HEK293 (cell line): Measurements from ENCODE around the gene TIRAP.

Source experiments
- CTCF ChIA-PET: fragments of 350-600 bp; formaldehyde crosslinking; extraction: SDS; loops from one replicate; lab custom pipeline; 2021; ENCODE audit warnings: antibody characterized with exemption; lab: Yijun Ruan, JAX
- POLR2A ChIA-PET: fragments of 300-600 bp; formaldehyde crosslinking; extraction: SDS; loops from one replicate; lab custom pipeline; 2020; ENCODE audit warnings: antibody characterized with exemption, inconsistent platforms; lab: Yijun Ruan, JAX
- H3K27ac ChIP-seq: fragments of 200-500 bp; sonication (Bioruptor generic); 2 replicates; pipeline ENCODE4 v1.5.1; 2014; ENCODE audit warnings: low read depth, low read length, control low read depth, inconsistent platforms; ENCODE audit errors: extremely low read depth
- H3K36me3 ChIP-seq, 2 experiments: fragments of 200-500 bp in 1 of 2; sonication (Bioruptor generic) in 1 of 2; 1 replicate in 1 of 2; 2 replicates in 1 of 2; pipeline ENCODE4 v1.5.1; 2014 to 2017; ENCODE audit warnings: inconsistent platforms in 2 of 2, low read length in 2 of 2; ENCODE audit not compliant: control insufficient read depth in 2 of 2, insufficient read depth in 1 of 2
- H3K4me1 ChIP-seq: fragments of 200-500 bp; sonication (Bioruptor generic); 2 replicates; pipeline ENCODE4 v1.5.1; 2014; ENCODE audit warnings: mild to moderate bottlenecking, low read length, inconsistent platforms; ENCODE audit not compliant: control insufficient read depth, insufficient read depth
- H3K4me3 ChIP-seq: 2 replicates; pipeline ENCODE4 v1.5.1; 2011; ENCODE audit warnings: low read depth, mild to moderate bottlenecking, control low read depth, low read length, moderate library complexity
- H3K9me3 ChIP-seq: fragments of 200-500 bp; sonication (Bioruptor generic); 2 replicates; pipeline ENCODE4 v1.5.1; 2014; ENCODE audit warnings: low read depth, low read length, inconsistent platforms; ENCODE audit not compliant: control insufficient read depth, insufficient read depth
- HOXD13 ChIP-seq: sonication (generic); formaldehyde crosslinking; IDR thresholded peaks from 2 replicates; pipeline ENCODE4 v1.8.0; 2022; ENCODE audit warnings: missing genetic modification reagents, borderline replicate concordance
- ZBTB17 ChIP-seq: fragments of 450-650 bp; formaldehyde crosslinking; IDR thresholded peaks from 2 replicates; pipeline ENCODE4 v1.5.1; 2016; ENCODE audit warnings: missing biosample characterization, missing genetic modification characterization
- ZNF221 ChIP-seq: fragments of 450-650 bp; formaldehyde crosslinking; IDR thresholded peaks from 2 replicates; pipeline ENCODE4 v1.5.1; 2017; ENCODE audit warnings: missing biosample characterization, missing genetic modification characterization, borderline replicate concordance
- ZNF311 ChIP-seq: fragments of 450-650 bp; formaldehyde crosslinking; IDR thresholded peaks from 2 replicates; pipeline ENCODE4 v1.5.1; 2017; ENCODE audit warnings: missing biosample characterization, missing genetic modification characterization, borderline replicate concordance
- ZNF555 ChIP-seq: fragments of 450-650 bp; formaldehyde crosslinking; conservative IDR thresholded peaks from 2 replicates; pipeline ENCODE4 v1.5.1; 2017; ENCODE audit warnings: missing biosample characterization, mild to moderate bottlenecking, missing genetic modification characterization, inconsistent platforms
- ZNF626 ChIP-seq: fragments of 450-650 bp; sonication (Bioruptor Pico); formaldehyde crosslinking; IDR thresholded peaks from 2 replicates; pipeline ENCODE4 v1.5.1; 2018; ENCODE audit warnings: missing biosample characterization, missing genetic modification characterization, inconsistent platforms
- ZNF658 ChIP-seq: fragments of 450-650 bp; formaldehyde crosslinking; IDR thresholded peaks from 2 replicates; pipeline ENCODE4; 2016; ENCODE audit warnings: missing biosample characterization, missing genetic modification characterization
- ZNF670 ChIP-seq: fragments of 450-650 bp; formaldehyde crosslinking; IDR thresholded peaks from 2 replicates; pipeline ENCODE4 v1.5.1; 2016; ENCODE audit warnings: missing biosample characterization, missing genetic modification characterization, low read depth
- ZSCAN16 ChIP-seq: fragments of 450-650 bp; formaldehyde crosslinking; IDR thresholded peaks from 2 replicates; pipeline ENCODE4 v1.5.1; 2016; ENCODE audit warnings: missing biosample characterization, missing genetic modification characterization
- TF ChIP-seq, protein P1 (sequence below): fragments of 450-650 bp; formaldehyde crosslinking; IDR thresholded peaks from 2 replicates; pipeline ENCODE4 v1.5.1; 2016; ENCODE audit warnings: missing biosample characterization, missing genetic modification characterization, borderline replicate concordance
- TF ChIP-seq, protein P2 (sequence below): fragments of 450-650 bp; formaldehyde crosslinking; IDR thresholded peaks from 2 replicates; pipeline ENCODE4 v1.5.1; 2016; ENCODE audit warnings: missing biosample characterization, missing genetic modification characterization, low read depth
- TF ChIP-seq, protein P3 (sequence below): fragments of 450-650 bp; formaldehyde crosslinking; IDR thresholded peaks from 2 replicates; pipeline ENCODE4 v1.5.1; 2016; ENCODE audit warnings: missing biosample characterization, missing genetic modification characterization
- TF ChIP-seq, protein P4 (sequence below): fragments of 450-650 bp; formaldehyde crosslinking; IDR thresholded peaks from 2 replicates; pipeline ENCODE4 v1.5.1; 2016; ENCODE audit warnings: missing biosample characterization, missing genetic modification characterization

TIRAP gene

DNA sequence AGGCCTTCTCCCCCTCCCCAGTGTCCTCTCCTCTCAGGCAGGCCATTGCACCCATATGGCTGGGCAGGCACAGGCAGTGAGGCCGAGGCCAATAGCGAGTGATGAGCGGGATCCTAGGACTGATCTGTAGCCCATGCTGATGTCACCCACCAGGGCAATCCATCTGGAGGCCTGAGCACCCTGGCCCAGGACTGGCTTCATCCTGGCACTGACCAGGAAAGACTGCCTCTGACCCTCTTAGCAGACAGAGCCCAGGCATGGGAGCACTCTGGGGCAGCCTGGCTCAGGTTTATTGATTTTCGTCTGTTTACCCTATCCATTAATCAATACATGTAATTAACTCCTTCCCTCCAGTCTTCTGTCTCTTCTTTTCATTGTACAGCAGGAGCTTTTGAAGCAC, 5.1 kb upstream of the TIRAP start:
- Histone ChIP-seq H3K9me3 (no peaks in the 10 kb centered on the region), H3K4me1 (no peaks in the 10 kb centered on the region), H3K36me3 (peaks cover 4 to 59% of the 10 kb centered on the region in 2 experiments; a peak in 2 of 3 replicates), H3K27ac (no peak overlapping the region), H3K4me3 (no peak overlapping the region)
- ChIA-PET POLR2A (interaction anchor here (1.6 kb wide), 1 partner anchor 9 kb away, joined by 4 read pairs; the partner anchor contains the start of genes FOXRED1 and SRPRA), CTCF (no interaction called here)
- TF ChIP-seq ZSCAN16 (tag by site-specific recombination) (no peak), ZNF311 (no peak)

DNA sequence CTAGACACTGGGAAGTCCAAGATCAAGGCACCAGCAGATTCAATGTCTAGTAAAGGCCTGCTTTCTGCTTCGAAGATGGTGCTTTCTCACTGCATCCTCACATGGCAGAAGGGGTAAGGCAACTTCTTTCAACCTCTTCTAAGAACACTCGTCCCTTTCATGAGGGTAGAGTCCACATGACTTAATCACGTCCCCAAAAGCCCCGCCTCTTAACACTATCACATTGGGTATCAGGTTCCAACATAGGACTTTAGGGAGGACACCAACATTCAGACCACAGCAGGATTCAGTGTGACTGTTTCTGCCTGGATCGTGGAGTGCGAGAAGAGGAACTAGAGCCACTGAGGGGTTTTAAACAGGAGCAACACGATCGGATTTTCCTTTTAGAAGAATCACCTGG, 3.7 kb upstream of the TIRAP start:
- no peak overlapping the region for H3K27ac ChIP-seq
- no peak overlapping the region for H3K4me3 ChIP-seq
- 0 out of 2 replicates have a peak, but pooled peaks have one; percentile 31 for TF ChIP-seq ZBTB17
- TF ChIP-seq, protein P1, sequence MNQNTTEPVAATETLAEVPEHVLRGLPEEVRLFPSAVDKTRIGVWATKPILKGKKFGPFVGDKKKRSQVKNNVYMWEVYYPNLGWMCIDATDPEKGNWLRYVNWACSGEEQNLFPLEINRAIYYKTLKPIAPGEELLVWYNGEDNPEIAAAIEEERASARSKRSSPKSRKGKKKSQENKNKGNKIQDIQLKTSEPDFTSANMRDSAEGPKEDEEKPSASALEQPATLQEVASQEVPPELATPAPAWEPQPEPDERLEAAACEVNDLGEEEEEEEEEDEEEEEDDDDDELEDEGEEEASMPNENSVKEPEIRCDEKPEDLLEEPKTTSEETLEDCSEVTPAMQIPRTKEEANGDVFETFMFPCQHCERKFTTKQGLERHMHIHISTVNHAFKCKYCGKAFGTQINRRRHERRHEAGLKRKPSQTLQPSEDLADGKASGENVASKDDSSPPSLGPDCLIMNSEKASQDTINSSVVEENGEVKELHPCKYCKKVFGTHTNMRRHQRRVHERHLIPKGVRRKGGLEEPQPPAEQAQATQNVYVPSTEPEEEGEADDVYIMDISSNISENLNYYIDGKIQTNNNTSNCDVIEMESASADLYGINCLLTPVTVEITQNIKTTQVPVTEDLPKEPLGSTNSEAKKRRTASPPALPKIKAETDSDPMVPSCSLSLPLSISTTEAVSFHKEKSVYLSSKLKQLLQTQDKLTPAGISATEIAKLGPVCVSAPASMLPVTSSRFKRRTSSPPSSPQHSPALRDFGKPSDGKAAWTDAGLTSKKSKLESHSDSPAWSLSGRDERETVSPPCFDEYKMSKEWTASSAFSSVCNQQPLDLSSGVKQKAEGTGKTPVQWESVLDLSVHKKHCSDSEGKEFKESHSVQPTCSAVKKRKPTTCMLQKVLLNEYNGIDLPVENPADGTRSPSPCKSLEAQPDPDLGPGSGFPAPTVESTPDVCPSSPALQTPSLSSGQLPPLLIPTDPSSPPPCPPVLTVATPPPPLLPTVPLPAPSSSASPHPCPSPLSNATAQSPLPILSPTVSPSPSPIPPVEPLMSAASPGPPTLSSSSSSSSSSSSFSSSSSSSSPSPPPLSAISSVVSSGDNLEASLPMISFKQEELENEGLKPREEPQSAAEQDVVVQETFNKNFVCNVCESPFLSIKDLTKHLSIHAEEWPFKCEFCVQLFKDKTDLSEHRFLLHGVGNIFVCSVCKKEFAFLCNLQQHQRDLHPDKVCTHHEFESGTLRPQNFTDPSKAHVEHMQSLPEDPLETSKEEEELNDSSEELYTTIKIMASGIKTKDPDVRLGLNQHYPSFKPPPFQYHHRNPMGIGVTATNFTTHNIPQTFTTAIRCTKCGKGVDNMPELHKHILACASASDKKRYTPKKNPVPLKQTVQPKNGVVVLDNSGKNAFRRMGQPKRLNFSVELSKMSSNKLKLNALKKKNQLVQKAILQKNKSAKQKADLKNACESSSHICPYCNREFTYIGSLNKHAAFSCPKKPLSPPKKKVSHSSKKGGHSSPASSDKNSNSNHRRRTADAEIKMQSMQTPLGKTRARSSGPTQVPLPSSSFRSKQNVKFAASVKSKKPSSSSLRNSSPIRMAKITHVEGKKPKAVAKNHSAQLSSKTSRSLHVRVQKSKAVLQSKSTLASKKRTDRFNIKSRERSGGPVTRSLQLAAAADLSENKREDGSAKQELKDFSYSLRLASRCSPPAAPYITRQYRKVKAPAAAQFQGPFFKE (tag by site-specific recombination): no peak
- H3K4me1 ChIP-seq: no peaks in the 10 kb centered on the region; the same call in 1 of the 2 replicates
- CTCF ChIA-PET: no interaction called here
- POLR2A ChIA-PET: interaction anchor here (1.6 to 3.6 kb wide), 2 partner anchors 9 to 10 kb away, joined by 4 to 24 read pairs; partner anchors contain the start of genes FOXRED1 and SRPRA
- no peaks in the 10 kb centered on the region for H3K9me3 ChIP-seq
- H3K36me3 ChIP-seq: peaks cover 0 to 45% of the 10 kb centered on the region in 2 experiments; a peak in 2 of 3 replicates

DNA sequence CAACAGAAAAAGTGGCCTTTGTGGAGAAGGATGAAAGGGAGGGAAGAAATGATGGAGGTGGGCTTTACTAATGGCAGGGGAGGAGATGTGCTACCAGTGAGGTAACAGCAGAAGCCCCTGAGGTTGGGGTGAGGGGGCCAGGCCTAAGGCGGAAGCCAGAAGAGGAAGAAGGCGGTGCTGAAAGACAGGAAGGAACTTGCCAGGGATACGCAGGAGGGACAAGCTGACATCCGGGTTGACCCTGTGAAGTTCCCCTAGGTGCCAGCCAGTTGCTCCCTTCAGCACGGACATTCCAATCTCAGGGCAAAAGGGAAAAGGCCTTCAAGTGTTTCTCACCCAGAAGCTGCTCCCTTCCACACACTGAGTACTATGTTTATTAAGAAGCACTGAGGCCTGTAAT, 2.3 kb upstream of the TIRAP start:
- TF ChIP-seq ZNF221 (tag by site-specific recombination): no peak
- POLR2A ChIA-PET: interaction anchor here (3.6 kb wide), 1 partner anchor 10 kb away, joined by 24 read pairs; the partner anchor contains the start of genes FOXRED1 and SRPRA

DNA sequence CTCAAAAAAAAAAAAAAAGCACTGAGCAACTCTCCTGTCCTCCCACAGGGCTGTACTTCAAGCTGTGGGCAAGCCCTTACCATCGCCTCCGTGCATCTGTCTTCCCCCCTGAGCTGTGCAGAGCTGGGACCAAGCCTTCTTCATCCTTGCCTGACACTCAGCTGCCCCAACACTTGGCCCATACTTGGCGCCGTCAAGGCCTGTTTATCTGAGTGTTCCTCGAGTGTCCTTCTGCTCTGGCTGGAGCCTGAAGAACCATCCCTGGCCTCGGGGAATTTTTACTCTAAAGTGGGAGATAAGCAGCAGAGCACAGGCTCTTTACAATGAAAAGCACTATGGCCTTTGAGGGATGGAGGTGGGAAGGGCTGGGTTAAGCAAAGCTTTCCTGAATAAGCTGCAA, 1.6 kb upstream of the TIRAP start:
- H3K4me1 ChIP-seq: no peaks in the 10 kb centered on the region; the same call in 1 of the 2 replicates
- CTCF ChIA-PET: no interaction called here
- H3K36me3 ChIP-seq: peaks cover 0 to 25% of the 10 kb centered on the region in 2 experiments; a peak in 2 of 3 replicates
- H3K27ac ChIP-seq: no peak overlapping the region
- H3K4me3 ChIP-seq: no peak overlapping the region
- no peaks in the 10 kb centered on the region for H3K9me3 ChIP-seq
- POLR2A ChIA-PET: interaction anchor here (3.6 kb wide), 1 partner anchor 11 kb away, joined by 24 read pairs; the partner anchor contains the start of genes FOXRED1 and SRPRA
- TF ChIP-seq ZNF626 (tag by site-specific recombination) (no peak), HOXD13 (CRISPR knock-in tag) (no peak), ZNF670 (tag by site-specific recombination) (no peak), ZNF555 (tag by site-specific recombination) (no peak), ZNF658 (tag by site-specific recombination) (no peak)
- TF ChIP-seq, protein P2, sequence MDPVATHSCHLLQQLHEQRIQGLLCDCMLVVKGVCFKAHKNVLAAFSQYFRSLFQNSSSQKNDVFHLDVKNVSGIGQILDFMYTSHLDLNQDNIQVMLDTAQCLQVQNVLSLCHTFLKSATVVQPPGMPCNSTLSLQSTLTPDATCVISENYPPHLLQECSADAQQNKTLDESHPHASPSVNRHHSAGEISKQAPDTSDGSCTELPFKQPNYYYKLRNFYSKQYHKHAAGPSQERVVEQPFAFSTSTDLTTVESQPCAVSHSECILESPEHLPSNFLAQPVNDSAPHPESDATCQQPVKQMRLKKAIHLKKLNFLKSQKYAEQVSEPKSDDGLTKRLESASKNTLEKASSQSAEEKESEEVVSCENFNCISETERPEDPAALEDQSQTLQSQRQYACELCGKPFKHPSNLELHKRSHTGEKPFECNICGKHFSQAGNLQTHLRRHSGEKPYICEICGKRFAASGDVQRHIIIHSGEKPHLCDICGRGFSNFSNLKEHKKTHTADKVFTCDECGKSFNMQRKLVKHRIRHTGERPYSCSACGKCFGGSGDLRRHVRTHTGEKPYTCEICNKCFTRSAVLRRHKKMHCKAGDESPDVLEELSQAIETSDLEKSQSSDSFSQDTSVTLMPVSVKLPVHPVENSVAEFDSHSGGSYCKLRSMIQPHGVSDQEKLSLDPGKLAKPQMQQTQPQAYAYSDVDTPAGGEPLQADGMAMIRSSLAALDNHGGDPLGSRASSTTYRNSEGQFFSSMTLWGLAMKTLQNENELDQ (tag by site-specific recombination): no peak
- TF ChIP-seq, protein P3, sequence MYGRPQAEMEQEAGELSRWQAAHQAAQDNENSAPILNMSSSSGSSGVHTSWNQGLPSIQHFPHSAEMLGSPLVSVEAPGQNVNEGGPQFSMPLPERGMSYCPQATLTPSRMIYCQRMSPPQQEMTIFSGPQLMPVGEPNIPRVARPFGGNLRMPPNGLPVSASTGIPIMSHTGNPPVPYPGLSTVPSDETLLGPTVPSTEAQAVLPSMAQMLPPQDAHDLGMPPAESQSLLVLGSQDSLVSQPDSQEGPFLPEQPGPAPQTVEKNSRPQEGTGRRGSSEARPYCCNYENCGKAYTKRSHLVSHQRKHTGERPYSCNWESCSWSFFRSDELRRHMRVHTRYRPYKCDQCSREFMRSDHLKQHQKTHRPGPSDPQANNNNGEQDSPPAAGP (tag by site-specific recombination): no peak
- TF ChIP-seq, protein P4, sequence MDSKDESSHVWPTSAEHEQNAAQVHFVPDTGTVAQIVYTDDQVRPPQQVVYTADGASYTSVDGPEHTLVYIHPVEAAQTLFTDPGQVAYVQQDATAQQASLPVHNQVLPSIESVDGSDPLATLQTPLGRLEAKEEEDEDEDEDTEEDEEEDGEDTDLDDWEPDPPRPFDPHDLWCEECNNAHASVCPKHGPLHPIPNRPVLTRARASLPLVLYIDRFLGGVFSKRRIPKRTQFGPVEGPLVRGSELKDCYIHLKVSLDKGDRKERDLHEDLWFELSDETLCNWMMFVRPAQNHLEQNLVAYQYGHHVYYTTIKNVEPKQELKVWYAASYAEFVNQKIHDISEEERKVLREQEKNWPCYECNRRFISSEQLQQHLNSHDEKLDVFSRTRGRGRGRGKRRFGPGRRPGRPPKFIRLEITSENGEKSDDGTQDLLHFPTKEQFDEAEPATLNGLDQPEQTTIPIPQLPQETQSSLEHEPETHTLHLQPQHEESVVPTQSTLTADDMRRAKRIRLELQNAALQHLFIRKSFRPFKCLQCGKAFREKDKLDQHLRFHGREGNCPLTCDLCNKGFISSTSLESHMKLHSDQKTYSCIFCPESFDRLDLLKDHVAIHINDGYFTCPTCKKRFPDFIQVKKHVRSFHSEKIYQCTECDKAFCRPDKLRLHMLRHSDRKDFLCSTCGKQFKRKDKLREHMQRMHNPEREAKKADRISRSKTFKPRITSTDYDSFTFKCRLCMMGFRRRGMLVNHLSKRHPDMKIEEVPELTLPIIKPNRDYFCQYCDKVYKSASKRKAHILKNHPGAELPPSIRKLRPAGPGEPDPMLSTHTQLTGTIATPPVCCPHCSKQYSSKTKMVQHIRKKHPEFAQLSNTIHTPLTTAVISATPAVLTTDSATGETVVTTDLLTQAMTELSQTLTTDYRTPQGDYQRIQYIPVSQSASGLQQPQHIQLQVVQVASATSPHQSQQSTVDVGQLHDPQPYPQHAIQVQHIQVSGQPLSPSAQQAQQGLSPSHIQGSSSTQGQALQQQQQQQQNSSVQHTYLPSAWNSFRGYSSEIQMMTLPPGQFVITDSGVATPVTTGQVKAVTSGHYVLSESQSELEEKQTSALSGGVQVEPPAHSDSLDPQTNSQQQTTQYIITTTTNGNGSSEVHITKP (tag by site-specific recombination): no peak

More for the DNA sequence above, 2.3 kb upstream of the TIRAP start:
- Histone ChIP-seq H3K27ac (no peak overlapping the region), H3K4me3 (no peak overlapping the region), H3K4me1 (no peaks in the 10 kb centered on the region; the same call in 1 of the 2 replicates), H3K36me3 (peaks cover 0 to 31% of the 10 kb centered on the region in 2 experiments; a peak in 2 of 3 replicates), H3K9me3 (no peaks in the 10 kb centered on the region)
- CTCF ChIA-PET: no interaction called here
